Mucosa of descending colon (tissue), 3 donors: Measurements from ENCODE around the gene SELENOP. TPM values are rescaled to one million over a fixed set of nuclear protein-coding genes. Genes with fewer than 3 reads are reported as not detected.
"Not testable (repeated sequence)": the region's sequence is repeated elsewhere in the genome, so short reads cannot be mapped to it uniquely, and the experiment has no call there.

Experiments used
- ATAC-seq: fragments of 200-7000 bp; cut with Tn5 transposase; one replicate; pipeline ENCODE4 v1.9.1; 2020; ENCODE audit warnings: mild to moderate bottlenecking, moderate library complexity
- DNase-seq, 3 donors: peaks; one replicate each; pipeline ENCODE4 v3.0.0-alpha.2; 2020
- H3K36me3 ChIP-seq: fragments of 200-600 bp; one replicate; pipeline ENCODE4 v1.8.0; 2021; ENCODE audit warnings: low read depth, mild to moderate bottlenecking
- H3K4me1 ChIP-seq: fragments of 200-600 bp; one replicate; pipeline ENCODE4 v1.8.0; 2021; ENCODE audit warnings: low read depth, mild to moderate bottlenecking
- H3K4me3 ChIP-seq: fragments of 200-600 bp; one replicate; pipeline ENCODE4 v1.8.0; 2021; ENCODE audit warnings: mild to moderate bottlenecking
- H3K9me3 ChIP-seq: fragments of 200-600 bp; one replicate; pipeline ENCODE4 v1.8.0; 2021; ENCODE audit warnings: mild to moderate bottlenecking
- intact Hi-C, 2 donors: fragments of 100-400 bp; cut with DNase I in 1 of 2; cut with micrococcal nuclease in 1 of 2; formaldehyde crosslinking; loops; one replicate each; pipeline versions ENCODE4 v1.11.0 to v1.11.1; 2022; cut with DNase I, micrococcal nuclease
- total RNA-seq, 3 donors: library from RNA; stranded (reverse); fragmentation: NEBNext Ultra II Directional in 2 of 3; extraction: Animal tissue kit (Norgen Biotek cat#: 25700) in 2 of 3; gene quantifications; one replicate each; pipeline versions ENCODE4 v1.2.1 to v1.2.4, GENCODE V29; 2021 to 2023
- TF ChIP-seq, protein P1 (sequence below): fragments of 200-600 bp; IDR thresholded peaks from one replicate; pipeline ENCODE4 v1.8.0; 2022; ENCODE audit warnings: antibody characterized with exemption, mild to moderate bottlenecking
- donor health status: DM: no; HTN: no; CAD: no; lungs with moderate emphysema.
- donor health status: DM: no; HTN: no; CAD: no.
- donor health status: DM: no; HTN: yes; CAD: no.

The SELENOP gene
- total RNA-seq, 3 donors from 2014 or later: 1,113 to 2,199 (median 1,750) TPM

DNA sequence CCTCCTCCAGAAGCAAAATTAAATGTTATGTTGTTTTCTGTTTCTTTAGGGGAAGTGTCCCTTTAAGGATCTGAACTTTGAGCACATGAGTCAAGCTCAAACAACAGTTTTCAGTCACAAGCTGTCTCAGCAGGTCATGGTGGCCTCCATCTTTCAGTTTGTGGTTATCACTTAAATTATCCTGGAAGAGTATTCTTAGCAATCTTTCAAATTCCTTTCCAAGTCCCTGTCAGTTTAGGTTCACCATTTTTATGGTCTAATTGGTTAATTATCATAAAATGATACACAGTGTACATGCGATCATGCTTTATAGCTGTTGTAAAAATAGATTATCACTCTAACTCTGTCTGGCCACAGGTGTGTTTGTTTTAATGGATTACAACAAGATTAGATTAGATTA, 43.1 kb upstream of the SELENOP start:
- H3K4me3 ChIP-seq: no peak overlapping the region
- H3K9me3 ChIP-seq: no peaks in the 10 kb centered on the region
- no peaks in the 10 kb centered on the region for H3K36me3 ChIP-seq
- ATAC-seq (peak; percentile 91), DNase-seq (peak in 1 of 3 donors; percentile 57)
- H3K4me1 ChIP-seq: peaks cover 26% of the 10 kb centered on the region
- TF ChIP-seq, protein P1, sequence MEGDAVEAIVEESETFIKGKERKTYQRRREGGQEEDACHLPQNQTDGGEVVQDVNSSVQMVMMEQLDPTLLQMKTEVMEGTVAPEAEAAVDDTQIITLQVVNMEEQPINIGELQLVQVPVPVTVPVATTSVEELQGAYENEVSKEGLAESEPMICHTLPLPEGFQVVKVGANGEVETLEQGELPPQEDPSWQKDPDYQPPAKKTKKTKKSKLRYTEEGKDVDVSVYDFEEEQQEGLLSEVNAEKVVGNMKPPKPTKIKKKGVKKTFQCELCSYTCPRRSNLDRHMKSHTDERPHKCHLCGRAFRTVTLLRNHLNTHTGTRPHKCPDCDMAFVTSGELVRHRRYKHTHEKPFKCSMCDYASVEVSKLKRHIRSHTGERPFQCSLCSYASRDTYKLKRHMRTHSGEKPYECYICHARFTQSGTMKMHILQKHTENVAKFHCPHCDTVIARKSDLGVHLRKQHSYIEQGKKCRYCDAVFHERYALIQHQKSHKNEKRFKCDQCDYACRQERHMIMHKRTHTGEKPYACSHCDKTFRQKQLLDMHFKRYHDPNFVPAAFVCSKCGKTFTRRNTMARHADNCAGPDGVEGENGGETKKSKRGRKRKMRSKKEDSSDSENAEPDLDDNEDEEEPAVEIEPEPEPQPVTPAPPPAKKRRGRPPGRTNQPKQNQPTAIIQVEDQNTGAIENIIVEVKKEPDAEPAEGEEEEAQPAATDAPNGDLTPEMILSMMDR: no peak
- intact Hi-C loops: no loop called here

DNA sequence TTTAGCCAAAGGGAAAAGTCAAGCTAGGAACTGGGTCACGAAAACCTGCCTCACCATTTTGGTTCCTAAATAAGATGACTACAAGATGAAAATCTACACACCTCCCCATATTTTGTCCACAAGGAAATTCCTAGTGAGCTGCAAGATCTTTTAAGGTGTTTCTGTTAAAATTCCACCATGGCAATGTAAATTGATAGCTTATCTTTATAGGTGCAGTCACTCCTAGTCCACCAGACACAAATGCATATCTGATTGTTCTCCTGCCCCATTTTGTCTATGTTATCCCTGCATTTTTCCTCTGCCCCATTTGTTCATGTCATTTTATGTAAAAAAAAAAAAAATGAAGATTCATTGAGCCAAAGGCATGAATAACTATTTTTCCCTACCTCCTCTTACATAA, 41.1 kb upstream of the SELENOP start:
- no peaks in the 10 kb centered on the region for H3K9me3 ChIP-seq
- no peak overlapping the region for H3K4me3 ChIP-seq
- DNase-seq (no peak), ATAC-seq (no peak)
- peaks cover 26% of the 10 kb centered on the region for H3K4me1 ChIP-seq
- intact Hi-C loops: no loop called here
- no peaks in the 10 kb centered on the region for H3K36me3 ChIP-seq
- TF ChIP-seq, protein P1: no peak

DNA sequence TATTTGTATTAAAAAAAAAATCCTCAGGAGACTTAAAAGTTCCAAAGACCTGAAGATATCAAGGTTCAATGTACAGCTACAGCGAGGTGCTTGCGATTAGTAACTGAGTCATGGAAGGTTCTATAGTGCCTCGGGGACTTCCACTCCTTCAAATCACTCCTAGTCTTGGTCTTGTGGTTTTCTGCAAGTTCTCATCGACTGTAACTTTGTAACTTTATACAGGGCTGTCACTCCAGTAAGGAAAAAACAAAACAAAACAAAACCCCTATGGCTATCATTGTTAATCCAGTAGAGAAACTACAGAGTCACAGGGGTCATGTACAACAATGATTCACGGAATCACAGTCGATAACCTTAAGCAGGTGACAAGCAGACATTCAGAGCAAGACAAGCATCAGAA, 39.8 kb upstream of the SELENOP start:
- no peak for DNase-seq
- Histone ChIP-seq H3K9me3 (no peaks in the 10 kb centered on the region), H3K4me3 (no peak overlapping the region), H3K4me1 (peaks cover 26% of the 10 kb centered on the region), H3K36me3 (no peaks in the 10 kb centered on the region)
- no peak for ATAC-seq
- intact Hi-C loops: no loop called here
- TF ChIP-seq, protein P1: no peak

DNA sequence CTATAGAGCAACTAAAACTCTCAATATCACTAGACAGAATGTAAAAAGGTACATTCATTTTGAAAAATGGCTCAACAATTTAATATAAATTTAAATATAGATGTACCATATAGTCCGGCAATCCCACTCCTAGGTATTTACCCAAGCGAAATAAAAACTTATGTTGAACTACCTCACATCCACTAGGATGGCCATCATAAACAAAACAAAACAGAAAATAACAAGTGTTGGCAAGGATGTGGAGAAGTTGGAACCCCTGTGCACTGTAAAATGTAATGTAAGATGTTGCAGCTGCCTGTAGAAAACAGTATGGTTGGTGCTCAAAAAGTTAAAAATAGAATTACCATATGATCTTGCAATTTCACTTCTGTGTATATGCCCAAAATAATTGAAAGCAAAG, 36.9 kb upstream of the SELENOP start:
- intact Hi-C loops: no loop called here
- Histone ChIP-seq H3K4me3 (no peak overlapping the region), H3K4me1 (peaks cover 12% of the 10 kb centered on the region), H3K9me3 (no peaks in the 10 kb centered on the region), H3K36me3 (no peaks in the 10 kb centered on the region)
- no peak for DNase-seq
- TF ChIP-seq, protein P1: no peak
- no peak for ATAC-seq

DNA sequence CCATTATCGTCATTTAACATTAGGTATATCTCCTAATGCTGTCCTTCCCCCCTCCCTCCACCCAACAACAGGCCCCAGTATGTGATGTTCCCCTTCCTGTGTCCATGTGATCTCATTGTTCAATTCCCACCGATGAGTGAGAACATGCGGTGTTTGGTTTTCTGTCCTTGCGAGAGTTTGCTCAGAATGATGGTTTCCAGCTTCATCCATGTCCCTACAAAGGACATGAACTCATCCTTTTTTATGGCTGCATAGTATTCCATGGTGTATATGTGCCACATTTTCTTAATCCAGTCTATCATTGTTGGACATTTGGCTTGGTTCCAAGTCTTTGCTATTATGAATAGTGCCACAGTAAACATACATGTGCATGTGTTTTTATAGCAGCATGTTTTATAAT, 32.7 kb upstream of the SELENOP start:
- DNase-seq, H3K9me3 ChIP-seq, intact Hi-C loops, H3K4me3 ChIP-seq, H3K36me3 ChIP-seq, ATAC-seq, H3K4me1 ChIP-seq: not testable (repeated sequence)

DNA sequence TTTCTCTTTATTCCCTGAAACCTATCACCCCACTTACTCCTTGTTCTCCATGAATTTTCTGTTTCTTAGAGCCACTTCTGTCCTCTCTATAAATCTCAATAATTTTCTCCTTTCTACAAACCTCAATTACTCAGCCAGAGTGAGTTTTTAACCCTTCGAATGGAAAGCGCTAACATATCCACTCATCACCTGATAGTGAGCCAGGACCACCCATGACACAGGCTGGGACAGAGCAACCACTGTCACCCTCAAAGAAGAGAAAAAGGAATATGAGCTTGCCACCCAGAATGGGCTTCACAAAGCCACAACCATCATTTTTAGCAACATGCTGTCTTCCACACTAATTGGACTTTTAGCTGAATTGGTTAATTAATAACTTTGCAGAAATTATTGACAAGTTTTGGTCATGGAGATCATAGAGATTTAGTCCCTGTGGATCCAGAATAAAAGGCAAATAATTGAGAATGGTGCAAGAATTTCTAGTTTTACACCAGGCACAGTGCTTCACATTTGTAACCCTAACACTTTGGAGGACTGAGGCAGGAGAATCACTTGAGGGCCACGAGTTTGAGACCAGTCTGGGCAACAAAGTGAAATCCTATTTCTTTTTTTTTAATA, 32.1 kb upstream of the SELENOP start:
- H3K36me3 ChIP-seq: no peaks in the 10 kb centered on the region
- intact Hi-C loops: no loop called here
- H3K4me1 ChIP-seq: no peaks in the 10 kb centered on the region
- no peak overlapping the region for H3K4me3 ChIP-seq
- TF ChIP-seq, protein P1: no peak
- DNase-seq (no peak), ATAC-seq (no peak)
- no peaks in the 10 kb centered on the region for H3K9me3 ChIP-seq
